ENCODE data around the gene MAML1.

The MAML1 gene

GRCh38 chr5:179824745-179825112, 92.1 kb downstream of the MAML1 start:
- no peak for DNase-seq

- no peak for DNase-seq
Measured at GRCh38 chr5:179825655-179826182, 93.1 kb downstream of the MAML1 start.
